ENCODE measurements around the gene FOXS1.

FOXS1 gene

GRCh38 chr20:31809661-31810060, 35.7 kb downstream of the FOXS1 start:
- H3K27me3 ChIP-seq (ENCODE audit: control insufficient read depth, low read length) = no peaks in the 10 kb centered on the region
- no peaks in the 10 kb centered on the region for H4K20me1 ChIP-seq (ENCODE audit: control insufficient read depth, insufficient read depth, low read depth, low read length)
- H3K27ac ChIP-seq (ENCODE audit: low read depth, low read length) = no peak overlapping the region
- peaks cover 8% of the 10 kb centered on the region; the same call in 1 of the 2 replicates for H3F3A ChIP-seq (ENCODE audit: control insufficient read depth, insufficient read depth)
- H3K4me1 ChIP-seq (ENCODE audit: control insufficient read depth, low read length) = no peaks in the 10 kb centered on the region
- no peaks in the 10 kb centered on the region for H3K9me3 ChIP-seq (ENCODE audit: control insufficient read depth, insufficient read depth, low read length)
- H3K4me2 ChIP-seq (ENCODE audit: low read length) = no peak overlapping the region
- peaks cover 8% of the 10 kb centered on the region for H3K36me3 ChIP-seq (ENCODE audit: control insufficient read depth, low read length)
- TF ChIP-seq EZH2phosphoT487 (IDR thresholded peaks at IDR 0.05; ENCODE audit: borderline replicate concordance, low read length) (no peak), CTCF (IDR thresholded peaks at IDR 0.05; ENCODE audit: low read depth, low read length, poor library complexity, severe bottlenecking) (no peak)
- no peaks in the 10 kb centered on the region for H3K79me2 ChIP-seq (ENCODE audit: control insufficient read depth, low read length)
- no peak overlapping the region for H3K4me3 ChIP-seq (ENCODE audit: low read length)
- no peaks in the 10 kb centered on the region for H3K9me2 ChIP-seq (replicated peaks; ENCODE audit: control insufficient read depth, low read length)

GRCh38 chr20:31808481-31808880, 36.9 kb downstream of the FOXS1 start:
- H3K4me2 ChIP-seq (ENCODE audit: low read length) = no peak overlapping the region
- no peaks in the 10 kb centered on the region for H4K20me1 ChIP-seq (ENCODE audit: control insufficient read depth, insufficient read depth, low read depth, low read length)
- peaks cover 8% of the 10 kb centered on the region; the same call in 1 of the 2 replicates for H3F3A ChIP-seq (ENCODE audit: control insufficient read depth, insufficient read depth)
- no peak overlapping the region for H3K4me3 ChIP-seq (ENCODE audit: low read length)
- no peak overlapping the region for H3K27ac ChIP-seq (ENCODE audit: low read depth, low read length)
- H3K9me2 ChIP-seq (replicated peaks; ENCODE audit: control insufficient read depth, low read length) = no peaks in the 10 kb centered on the region
- H3K79me2 ChIP-seq (ENCODE audit: control insufficient read depth, low read length) = no peaks in the 10 kb centered on the region
- TF ChIP-seq EZH2phosphoT487 (IDR thresholded peaks at IDR 0.05; ENCODE audit: borderline replicate concordance, low read length) = no peak
- TF ChIP-seq CTCF (IDR thresholded peaks at IDR 0.05; ENCODE audit: low read depth, low read length, poor library complexity, severe bottlenecking) = no peak
- H3K36me3 ChIP-seq (ENCODE audit: control insufficient read depth, low read length) = peaks cover 19% of the 10 kb centered on the region
- H3K27me3 ChIP-seq (ENCODE audit: control insufficient read depth, low read length) = no peaks in the 10 kb centered on the region
- no peaks in the 10 kb centered on the region for H3K4me1 ChIP-seq (ENCODE audit: control insufficient read depth, low read length)
- no peaks in the 10 kb centered on the region for H3K9me3 ChIP-seq (ENCODE audit: control insufficient read depth, insufficient read depth, low read length)

GRCh38 chr20:31806564-31807355, 38.6 kb downstream of the FOXS1 start:
- Histone ChIP-seq H3K79me2 (ENCODE audit: control insufficient read depth, low read length) (no peaks in the 10 kb centered on the region), H4K20me1 (ENCODE audit: control insufficient read depth, insufficient read depth, low read depth, low read length) (no peaks in the 10 kb centered on the region), H3K36me3 (ENCODE audit: control insufficient read depth, low read length) (peaks cover 34% of the 10 kb centered on the region), H3K9me3 (ENCODE audit: control insufficient read depth, insufficient read depth, low read length) (no peaks in the 10 kb centered on the region), H3K4me1 (ENCODE audit: control insufficient read depth, low read length) (no peaks in the 10 kb centered on the region), H3K27me3 (ENCODE audit: control insufficient read depth, low read length) (no peaks in the 10 kb centered on the region), H3K4me3 (ENCODE audit: low read length) (no peak overlapping the region), H3K4me2 (ENCODE audit: low read length) (no peak overlapping the region), H3K27ac (ENCODE audit: low read depth, low read length) (no peak overlapping the region), H3F3A (ENCODE audit: control insufficient read depth, insufficient read depth) (peaks cover 8% of the 10 kb centered on the region; the same call in 1 of the 2 replicates), H3K9me2 (replicated peaks; ENCODE audit: control insufficient read depth, low read length) (no peaks in the 10 kb centered on the region)
- TF ChIP-seq CTCF (IDR thresholded peaks at IDR 0.05; ENCODE audit: low read depth, low read length, poor library complexity, severe bottlenecking) (no peak), EZH2phosphoT487 (IDR thresholded peaks at IDR 0.05; ENCODE audit: borderline replicate concordance, low read length) (no peak)
